Esophagus muscularis mucosa (tissue), 4 donors: Measurements from ENCODE around the gene ATP4B.

Source experiments
- CTCF ChIP-seq, 3 experiments: fragments of 200-600 bp in 2 of 3; fragments of 450-650 bp in 1 of 3; sonication (generic) in 2 of 3; IDR thresholded peaks; one replicate each; pipeline ENCODE4 v1.5.1; 2017 to 2019; ENCODE audit warnings: antibody characterized with exemption in 3 of 3, mild to moderate bottlenecking in 2 of 3, moderate library complexity in 1 of 3
- EP300 ChIP-seq: sonication (generic); formaldehyde crosslinking; IDR thresholded peaks from one replicate; pipeline ENCODE4 v1.6.1; 2017; ENCODE audit warnings: antibody characterized with exemption
- POLR2A ChIP-seq: fragments of 450-650 bp; IDR thresholded peaks from one replicate; pipeline ENCODE4 v1.6.1; 2017; ENCODE audit warnings: antibody characterized with exemption, moderate library complexity, mild to moderate bottlenecking, low read depth
- POLR2AphosphoS5 ChIP-seq, 2 donors: sonication (generic); formaldehyde crosslinking; IDR thresholded peaks; one replicate each; pipeline ENCODE4 v1.6.1; 2017; ENCODE audit warnings: antibody characterized with exemption in 2 of 2

- TF ChIP-seq POLR2A = no peak
- no peak for TF ChIP-seq EP300
- TF ChIP-seq CTCF (IDR thresholded peaks at IDR 0.05) = no peak
- TF ChIP-seq POLR2AphosphoS5 (IDR thresholded peaks at IDR 0.05) = no peak
These were observed 40.8 kb downstream of the ATP4B start for GRCh38 chr13:113616991-113617749.
